Kidney epithelial cell (primary cell): ENCODE results near the gene VPS8. TPM values are rescaled to one million over a fixed set of nuclear protein-coding genes. Genes with fewer than 3 reads are reported as not detected.

ENCODE experiments used
- DNase-seq: peaks from one replicate; pipeline ENCODE4 v3.0.0-alpha.2; 2010; ENCODE audit warnings: low read depth
- H3K27me3 ChIP-seq: 2 replicates; pipeline ENCODE4 v1.6.0; 2011; ENCODE audit warnings: low read length; ENCODE audit not compliant: control insufficient read depth, insufficient read depth
- H3K36me3 ChIP-seq: 2 replicates; pipeline ENCODE4 v1.5.1; 2011; ENCODE audit warnings: low read length; ENCODE audit not compliant: control insufficient read depth, insufficient read depth
- H3K4me3 ChIP-seq: 2 replicates; pipeline ENCODE4 v1.5.1; 2011; ENCODE audit warnings: low read depth, mild to moderate bottlenecking, control low read depth, low read length
- CTCF ChIP-seq: IDR thresholded peaks from 2 replicates; pipeline ENCODE4 v1.5.1; 2011; ENCODE audit warnings: mild to moderate bottlenecking, moderate library complexity, low read length, control low read depth, inconsistent platforms; ENCODE audit not compliant: insufficient read depth, poor library complexity, severe bottlenecking
- total RNA-seq: library from RNA; depleted of rRNA; stranded (reverse); fragments of >200 nt; gene quantifications from 2 replicates; pipeline ENCODE4 v1.2.3, GENCODE V29; 2015

The VPS8 gene
- total RNA-seq, 1 donor from 2014 or later: 31.9 TPM

- H3K36me3 ChIP-seq: no peaks in the 10 kb centered on the region
These were observed 263.6 kb downstream of the VPS8 start for GRCh38 chr3:185075547-185075946.

DNA sequence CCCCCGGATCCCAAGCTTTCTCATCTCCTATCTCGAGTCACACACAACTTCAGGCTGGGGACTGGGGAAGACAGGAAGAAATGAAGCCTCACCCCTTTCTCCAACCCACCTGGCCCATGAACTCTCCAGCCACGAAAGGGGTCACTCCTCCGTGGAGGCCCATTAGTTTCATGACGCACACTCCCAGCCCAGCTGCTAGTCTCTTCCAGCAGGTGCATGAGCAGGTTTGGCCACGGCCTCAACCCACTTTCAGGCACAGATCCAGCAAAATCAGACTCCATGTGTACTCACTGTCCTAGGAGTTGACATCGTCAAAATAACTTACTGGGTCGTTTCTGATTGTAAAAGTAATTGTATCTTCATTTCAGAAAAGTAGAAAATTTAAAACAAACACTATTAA, 264.3 kb downstream of the VPS8 start:
- Histone ChIP-seq H3K4me3 (no peak overlapping the region), H3K27me3 (no peaks in the 10 kb centered on the region)

More at GRCh38 chr3:185075547-185075946, 263.6 kb downstream of the VPS8 start:
- no peak for TF ChIP-seq CTCF
- DNase-seq: no peak
- Histone ChIP-seq H3K4me3 (no peak overlapping the region), H3K27me3 (no peaks in the 10 kb centered on the region)

GRCh38 chr3:185079625-185080024, 267.7 kb downstream of the VPS8 start:
- Histone ChIP-seq H3K27me3 (no peaks in the 10 kb centered on the region), H3K4me3 (no peak overlapping the region), H3K36me3 (no peaks in the 10 kb centered on the region)
- no peak for TF ChIP-seq CTCF
- no peak for DNase-seq

More for the DNA sequence above, 264.3 kb downstream of the VPS8 start:
- H3K36me3 ChIP-seq: no peaks in the 10 kb centered on the region
- no peak for DNase-seq
- no peak for TF ChIP-seq CTCF

DNA sequence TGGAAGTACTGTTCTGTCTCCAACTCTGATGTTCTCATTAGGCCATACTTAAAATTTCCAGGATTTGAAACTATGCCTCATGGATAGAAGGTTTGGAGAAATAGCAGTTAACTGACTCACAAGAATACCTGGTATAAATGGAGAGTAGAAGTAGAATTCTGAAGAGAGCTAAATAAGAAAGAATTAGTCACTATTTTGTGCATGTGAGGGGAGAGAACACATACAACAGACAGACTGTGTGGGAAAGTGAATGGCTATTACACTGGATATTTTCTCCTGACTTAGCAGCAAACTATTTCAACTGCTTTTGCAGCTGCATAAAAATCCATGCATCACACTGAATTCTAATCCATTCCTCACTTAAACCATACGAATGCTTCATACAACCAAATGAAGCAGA, 269.6 kb downstream of the VPS8 start:
- Histone ChIP-seq H3K36me3 (no peaks in the 10 kb centered on the region), H3K27me3 (no peaks in the 10 kb centered on the region), H3K4me3 (no peak overlapping the region)
- TF ChIP-seq CTCF: no peak
- DNase-seq: no peak

- no peak for TF ChIP-seq CTCF
- peak; percentile 26 for DNase-seq
- Histone ChIP-seq H3K36me3 (no peaks in the 10 kb centered on the region), H3K4me3 (no peak overlapping the region), H3K27me3 (no peaks in the 10 kb centered on the region)
These were observed 270.2 kb downstream of the VPS8 start for GRCh38 chr3:185082149-185082548.

DNA sequence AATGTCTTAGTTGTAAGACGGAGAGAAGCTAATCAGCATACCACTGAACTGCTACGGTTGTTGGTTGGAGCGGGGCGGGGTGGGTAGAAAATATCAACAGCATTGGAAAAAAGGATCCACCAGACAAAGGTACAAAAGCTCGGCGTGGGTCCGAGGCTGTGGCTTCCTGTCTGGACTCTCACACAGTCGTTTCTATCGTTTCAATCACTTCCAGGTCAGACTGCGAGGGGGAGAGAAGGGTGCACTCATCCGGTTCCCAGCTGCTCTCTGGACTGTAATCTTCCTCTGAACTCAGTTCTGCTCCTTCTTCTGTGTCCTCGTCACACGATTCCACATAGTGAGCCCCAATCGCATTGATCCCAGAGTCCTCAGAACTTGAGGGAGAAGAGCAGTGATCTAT, 270.9 kb downstream of the VPS8 start:
- Histone ChIP-seq H3K4me3 (no peak overlapping the region), H3K36me3 (no peaks in the 10 kb centered on the region), H3K27me3 (no peaks in the 10 kb centered on the region)
- no peak for TF ChIP-seq CTCF
- DNase-seq: no peak
